Measurements from ENCODE around the gene RETREG1. TPM values are rescaled to one million over a fixed set of nuclear protein-coding genes. Genes with fewer than 3 reads are reported as not detected.
"Not testable (repeated sequence)": the region's sequence is repeated elsewhere in the genome, so short reads cannot be mapped to it uniquely, and the experiment has no call there.

RETREG1 gene
- total RNA-seq, 1 donor from 2014 or later: 15.8 TPM

DNA sequence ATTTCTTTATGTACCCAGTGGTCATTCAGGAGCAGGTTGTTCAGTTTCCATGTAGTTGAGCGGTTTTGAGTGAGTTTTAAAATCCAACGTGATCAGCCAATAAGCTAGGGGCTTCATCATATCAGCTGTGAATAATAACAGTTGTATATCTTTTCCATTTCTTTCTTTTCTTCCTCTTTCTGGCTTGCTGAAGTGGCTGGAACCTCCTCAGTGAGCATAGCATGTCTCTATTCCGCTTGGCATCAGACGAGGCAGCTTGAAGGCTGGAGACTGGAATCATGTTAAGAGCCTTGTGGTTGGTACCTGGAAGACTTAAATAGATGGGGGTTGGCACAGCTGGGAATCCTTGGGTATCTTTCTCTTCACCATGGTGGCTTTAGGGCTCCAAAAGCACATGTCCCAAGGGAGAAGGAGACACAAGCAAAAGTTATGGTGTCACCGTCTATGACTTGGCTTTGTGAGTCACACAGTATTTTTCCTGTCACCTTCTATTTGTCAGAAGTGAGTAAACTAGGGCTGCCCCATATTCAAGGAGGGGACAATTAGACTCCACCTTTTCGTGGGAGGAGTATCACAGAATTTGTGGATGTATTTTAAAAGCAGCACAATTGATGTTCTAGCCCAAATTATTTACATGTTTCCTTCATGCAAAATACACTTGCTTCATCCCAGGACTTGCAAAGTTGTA, 38.0 kb upstream of the RETREG1 start:
- peaks cover 2% of the 10 kb centered on the region for H3K4me1 Mint-ChIP-seq (ENCODE audit: unreplicated experiment)
- no peak overlapping the region for H3K4me3 Mint-ChIP-seq (ENCODE audit: unreplicated experiment)
- H3K27ac Mint-ChIP-seq (ENCODE audit: unreplicated experiment): no peak overlapping the region
- H3K27me3 Mint-ChIP-seq (ENCODE audit: unreplicated experiment): peaks cover 2% of the 10 kb centered on the region
- peaks cover 4% of the 10 kb centered on the region for H3K36me3 Mint-ChIP-seq (ENCODE audit: low read depth, unreplicated experiment)
- H3K9me3 Mint-ChIP-seq (ENCODE audit: unreplicated experiment): peaks cover 3% of the 10 kb centered on the region
- no peak for TF ChIP-seq CTCF (IDR thresholded peaks at IDR 0.05; ENCODE audit: unreplicated experiment)
- DNase-seq (ENCODE audit: low spot score): no peak

DNA sequence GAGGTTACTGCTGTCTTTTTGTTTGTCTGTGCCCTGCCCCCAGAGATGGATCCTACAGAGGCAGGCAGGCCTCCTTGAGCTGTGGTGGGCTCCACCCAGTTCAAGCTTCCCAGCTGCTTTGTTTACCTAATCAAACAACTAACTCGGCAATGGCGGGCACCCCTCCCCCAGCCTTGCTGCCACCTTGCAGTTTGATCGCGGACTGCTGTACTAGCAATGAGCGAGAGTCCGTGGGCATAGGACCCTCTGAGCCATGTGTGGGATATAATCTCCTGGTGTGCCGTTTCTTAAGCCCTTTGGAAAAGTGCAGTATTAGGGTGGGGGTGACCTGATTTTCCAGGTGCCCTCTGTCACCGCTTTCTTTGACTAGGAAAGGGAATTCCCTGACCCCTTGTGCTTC, 31.9 kb upstream of the RETREG1 start:
- not testable (repeated sequence) for DNase-seq (ENCODE audit: low spot score); H3K36me3 Mint-ChIP-seq (ENCODE audit: low read depth, unreplicated experiment); H3K9me3 Mint-ChIP-seq (ENCODE audit: unreplicated experiment); H3K4me3 Mint-ChIP-seq (ENCODE audit: unreplicated experiment); H3K4me1 Mint-ChIP-seq (ENCODE audit: unreplicated experiment); H3K27me3 Mint-ChIP-seq (ENCODE audit: unreplicated experiment); H3K27ac Mint-ChIP-seq (ENCODE audit: unreplicated experiment)

DNA sequence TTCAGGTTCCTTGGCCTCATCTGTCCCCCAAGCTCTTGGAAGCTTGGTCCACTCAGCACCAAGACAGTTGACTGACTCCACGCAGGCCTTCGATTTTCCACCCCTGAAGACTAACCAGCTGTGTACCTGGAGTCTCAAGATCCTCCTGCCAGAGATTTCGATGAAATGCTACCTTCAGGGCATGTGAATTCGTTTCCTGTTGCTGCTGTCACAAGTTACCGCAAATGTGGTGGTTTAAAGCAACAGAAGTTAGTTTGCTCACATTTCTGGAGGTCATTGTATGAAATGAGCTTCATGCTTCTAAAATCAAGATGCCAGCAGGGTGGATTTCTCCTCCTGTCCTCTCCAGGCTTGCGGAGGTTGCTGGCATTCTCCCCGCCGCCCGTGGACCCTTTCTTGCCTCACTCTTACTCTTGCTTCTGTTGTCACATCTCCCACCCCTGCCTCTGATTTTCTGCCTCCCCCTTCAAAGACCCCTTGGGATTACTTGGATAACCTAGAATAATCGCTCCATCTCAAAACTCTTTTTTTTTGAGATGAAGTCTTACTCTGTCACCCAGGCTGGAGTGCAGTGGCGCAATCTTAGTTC, 27.6 kb upstream of the RETREG1 start:
- Mint-ChIP-seq H3K36me3 (ENCODE audit: low read depth, unreplicated experiment) (no peaks in the 10 kb centered on the region), H3K9me3 (ENCODE audit: unreplicated experiment) (no peaks in the 10 kb centered on the region), H3K27ac (ENCODE audit: unreplicated experiment) (no peak overlapping the region), H3K27me3 (ENCODE audit: unreplicated experiment) (peaks cover 2% of the 10 kb centered on the region), H3K4me1 (ENCODE audit: unreplicated experiment) (no peaks in the 10 kb centered on the region), H3K4me3 (ENCODE audit: unreplicated experiment) (no peak overlapping the region)
- no peak for TF ChIP-seq CTCF (IDR thresholded peaks at IDR 0.05; ENCODE audit: unreplicated experiment)
- no peak for DNase-seq (ENCODE audit: low spot score)

GRCh38 chr5:16642867-16643266, 26.1 kb upstream of the RETREG1 start:
- no peaks in the 10 kb centered on the region for H3K9me3 Mint-ChIP-seq (ENCODE audit: unreplicated experiment)
- no peaks in the 10 kb centered on the region for H3K4me1 Mint-ChIP-seq (ENCODE audit: unreplicated experiment)

GRCh38 chr5:16639206-16639605, 22.4 kb upstream of the RETREG1 start:
- Mint-ChIP-seq H3K36me3 (ENCODE audit: low read depth, unreplicated experiment) (peaks cover 6% of the 10 kb centered on the region), H3K27ac (ENCODE audit: unreplicated experiment) (no peak overlapping the region), H3K9me3 (ENCODE audit: unreplicated experiment) (no peaks in the 10 kb centered on the region), H3K4me1 (ENCODE audit: unreplicated experiment) (no peaks in the 10 kb centered on the region), H3K4me3 (ENCODE audit: unreplicated experiment) (no peak overlapping the region), H3K27me3 (ENCODE audit: unreplicated experiment) (peaks cover 3% of the 10 kb centered on the region)
- DNase-seq (ENCODE audit: low spot score): no peak
- no peak for TF ChIP-seq CTCF (IDR thresholded peaks at IDR 0.05; ENCODE audit: unreplicated experiment)

More at GRCh38 chr5:16642867-16643266, 26.1 kb upstream of the RETREG1 start:
- peaks cover 4% of the 10 kb centered on the region for H3K36me3 Mint-ChIP-seq (ENCODE audit: low read depth, unreplicated experiment)
- peaks cover 3% of the 10 kb centered on the region for H3K27me3 Mint-ChIP-seq (ENCODE audit: unreplicated experiment)
- H3K4me3 Mint-ChIP-seq (ENCODE audit: unreplicated experiment): no peak overlapping the region
- TF ChIP-seq CTCF (IDR thresholded peaks at IDR 0.05; ENCODE audit: unreplicated experiment): no peak
- no peak overlapping the region for H3K27ac Mint-ChIP-seq (ENCODE audit: unreplicated experiment)
- no peak for DNase-seq (ENCODE audit: low spot score)
